ENCODE measurements around the gene SDHAF2.

SDHAF2 gene

DNA sequence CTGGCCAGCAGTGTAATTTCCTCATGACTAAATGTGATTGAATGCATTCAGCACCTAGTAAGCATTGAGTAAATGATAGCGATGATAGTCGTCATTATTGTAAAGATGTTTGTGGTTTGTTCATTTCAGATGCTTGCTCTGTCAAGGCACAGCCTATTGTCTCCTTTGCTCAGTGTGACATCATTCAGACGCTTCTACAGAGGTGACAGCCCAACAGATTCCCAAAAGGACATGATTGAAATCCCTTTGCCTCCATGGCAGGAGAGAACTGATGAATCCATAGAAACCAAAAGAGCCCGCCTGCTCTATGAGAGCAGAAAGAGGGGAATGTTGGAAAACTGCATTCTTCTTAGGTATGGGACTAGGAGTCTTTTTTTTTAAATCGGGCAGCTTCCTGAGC is 7.6 kb downstream of the SDHAF2 start:
- H3K27ac Mint-ChIP-seq = no peak overlapping the region
- H3K4me3 Mint-ChIP-seq = no peak overlapping the region
- H3K4me1 Mint-ChIP-seq = peaks cover 9% of the 10 kb centered on the region
- H3K27me3 Mint-ChIP-seq (ENCODE audit: low read depth) = no peaks in the 10 kb centered on the region
- H3K9me3 Mint-ChIP-seq = no peaks in the 10 kb centered on the region
- H3K36me3 Mint-ChIP-seq (ENCODE audit: low read depth) = peaks cover 64% of the 10 kb centered on the region
- TF ChIP-seq, protein P1, sequence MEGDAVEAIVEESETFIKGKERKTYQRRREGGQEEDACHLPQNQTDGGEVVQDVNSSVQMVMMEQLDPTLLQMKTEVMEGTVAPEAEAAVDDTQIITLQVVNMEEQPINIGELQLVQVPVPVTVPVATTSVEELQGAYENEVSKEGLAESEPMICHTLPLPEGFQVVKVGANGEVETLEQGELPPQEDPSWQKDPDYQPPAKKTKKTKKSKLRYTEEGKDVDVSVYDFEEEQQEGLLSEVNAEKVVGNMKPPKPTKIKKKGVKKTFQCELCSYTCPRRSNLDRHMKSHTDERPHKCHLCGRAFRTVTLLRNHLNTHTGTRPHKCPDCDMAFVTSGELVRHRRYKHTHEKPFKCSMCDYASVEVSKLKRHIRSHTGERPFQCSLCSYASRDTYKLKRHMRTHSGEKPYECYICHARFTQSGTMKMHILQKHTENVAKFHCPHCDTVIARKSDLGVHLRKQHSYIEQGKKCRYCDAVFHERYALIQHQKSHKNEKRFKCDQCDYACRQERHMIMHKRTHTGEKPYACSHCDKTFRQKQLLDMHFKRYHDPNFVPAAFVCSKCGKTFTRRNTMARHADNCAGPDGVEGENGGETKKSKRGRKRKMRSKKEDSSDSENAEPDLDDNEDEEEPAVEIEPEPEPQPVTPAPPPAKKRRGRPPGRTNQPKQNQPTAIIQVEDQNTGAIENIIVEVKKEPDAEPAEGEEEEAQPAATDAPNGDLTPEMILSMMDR (IDR thresholded peaks at IDR 0.05; ENCODE audit: unreplicated experiment in 3 of 3) = no peak

DNA sequence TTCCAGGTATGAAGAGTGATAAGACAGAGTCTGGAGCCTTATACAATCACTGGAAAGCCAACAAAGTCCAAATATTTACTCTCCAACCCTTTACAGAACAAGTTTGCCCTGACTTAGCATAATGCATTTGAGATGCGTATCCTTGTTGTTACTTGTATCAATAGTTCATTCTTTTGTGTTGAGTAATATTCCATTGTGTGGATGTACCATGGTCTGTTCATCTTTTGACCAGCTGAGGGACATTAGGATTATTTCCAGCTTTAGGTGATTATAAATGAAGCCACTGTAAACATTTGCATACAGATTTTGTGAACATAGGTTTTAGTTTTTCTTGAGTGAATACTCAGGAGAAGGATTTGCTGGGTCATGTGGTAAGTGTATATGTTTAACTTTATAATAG is 9.7 kb downstream of the SDHAF2 start:
- Mint-ChIP-seq H3K27me3 (ENCODE audit: low read depth) (no peaks in the 10 kb centered on the region), H3K4me1 (peaks cover 7% of the 10 kb centered on the region), H3K36me3 (ENCODE audit: low read depth) (peaks cover 75% of the 10 kb centered on the region), H3K27ac (no peak overlapping the region), H3K4me3 (no peak overlapping the region), H3K9me3 (peaks cover 4% of the 10 kb centered on the region)
- TF ChIP-seq, protein P1 (IDR thresholded peaks at IDR 0.05; ENCODE audit: unreplicated experiment in 3 of 3) = no peak

DNA sequence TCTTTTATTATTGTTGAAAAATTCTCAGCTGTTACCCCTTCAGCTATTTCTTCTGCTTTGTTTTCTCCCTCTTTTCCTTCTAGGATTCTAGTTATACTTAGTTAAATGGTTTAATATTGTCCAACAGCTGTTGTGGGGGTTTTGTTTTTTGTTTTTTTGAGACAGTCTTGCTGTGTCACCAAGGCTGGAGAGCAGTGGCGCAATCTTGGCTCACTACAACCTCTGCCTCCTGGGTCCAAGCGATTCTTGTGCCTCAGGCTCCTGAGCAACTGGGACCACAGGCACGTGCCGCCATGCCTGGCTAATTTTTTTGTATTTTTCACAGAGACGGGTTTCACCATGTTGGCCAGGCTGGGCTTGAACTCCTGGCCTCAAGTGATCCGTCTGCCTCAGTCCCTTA is 12.7 kb downstream of the SDHAF2 start:
- Mint-ChIP-seq H3K4me1 (peaks cover 23% of the 10 kb centered on the region), H3K27me3 (ENCODE audit: low read depth) (no peaks in the 10 kb centered on the region), H3K9me3 (peaks cover 4% of the 10 kb centered on the region), H3K36me3 (ENCODE audit: low read depth) (peaks cover 75% of the 10 kb centered on the region), H3K27ac (no peak overlapping the region), H3K4me3 (no peak overlapping the region)
- TF ChIP-seq, protein P1 (IDR thresholded peaks at IDR 0.05; ENCODE audit: unreplicated experiment in 3 of 3) = no peak

DNA sequence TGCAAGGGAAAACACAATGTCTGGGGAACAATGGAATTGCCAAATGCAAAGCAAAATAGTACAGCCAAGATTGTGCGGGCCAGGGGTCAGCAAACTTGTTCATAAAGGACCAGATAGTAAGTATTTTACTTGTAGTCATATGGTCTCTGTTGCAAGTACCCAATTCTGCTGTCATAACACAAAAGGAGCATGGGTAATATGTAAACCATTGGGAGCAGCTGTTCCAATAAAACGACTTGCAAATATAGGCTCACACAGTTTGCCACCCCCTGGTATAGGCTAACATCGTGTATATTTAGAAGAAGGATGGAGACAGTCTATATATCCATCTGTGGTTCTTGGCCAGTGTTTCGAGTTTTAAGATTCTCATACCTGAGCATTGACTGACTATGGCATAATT is 15.6 kb downstream of the SDHAF2 start:
- H3K36me3 Mint-ChIP-seq (ENCODE audit: low read depth) = peaks cover 71% of the 10 kb centered on the region
- peaks cover 23% of the 10 kb centered on the region for H3K4me1 Mint-ChIP-seq
- peak overlapping the region; percentile 42 to 58 (median 57) for H3K27ac Mint-ChIP-seq
- H3K4me3 Mint-ChIP-seq = peak overlapping the region in 1 of 3 experiments; percentile 7
- H3K9me3 Mint-ChIP-seq = peaks cover 4% of the 10 kb centered on the region
- TF ChIP-seq, protein P1 (IDR thresholded peaks at IDR 0.05; ENCODE audit: unreplicated experiment in 3 of 3) = no peak
- no peaks in the 10 kb centered on the region for H3K27me3 Mint-ChIP-seq (ENCODE audit: low read depth)

DNA sequence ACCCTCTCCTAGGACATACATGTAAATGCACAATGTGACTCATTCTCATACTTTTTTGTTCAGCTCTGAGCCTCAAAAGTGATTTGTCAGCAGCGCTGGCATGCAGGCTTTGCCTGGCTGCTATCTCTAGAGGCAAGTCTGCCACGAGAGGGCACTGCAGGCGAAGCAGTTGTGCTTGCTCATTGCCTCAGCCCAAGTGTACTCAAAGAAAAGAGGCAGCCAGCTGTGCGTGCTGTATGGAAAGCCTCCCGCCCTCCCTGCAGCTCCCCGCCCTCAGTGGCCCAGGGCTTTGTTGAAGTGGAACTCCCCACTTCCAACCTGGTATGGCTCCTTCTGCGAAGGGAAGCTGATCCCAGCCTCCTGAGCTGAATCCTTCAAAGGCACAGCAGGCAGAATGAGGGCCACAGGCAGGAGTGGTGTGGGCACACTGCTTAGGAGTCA is 16.3 kb downstream of the SDHAF2 start:
- peaks cover 66% of the 10 kb centered on the region for H3K36me3 Mint-ChIP-seq (ENCODE audit: low read depth)
- H3K27me3 Mint-ChIP-seq (ENCODE audit: low read depth) = no peaks in the 10 kb centered on the region
- peaks cover 23% of the 10 kb centered on the region for H3K4me1 Mint-ChIP-seq
- H3K27ac Mint-ChIP-seq = peak overlapping the region; percentile 42 to 58 (median 57)
- no peak overlapping the region for H3K4me3 Mint-ChIP-seq
- H3K9me3 Mint-ChIP-seq = peaks cover 4% of the 10 kb centered on the region
- TF ChIP-seq, protein P1 (IDR thresholded peaks at IDR 0.05; ENCODE audit: unreplicated experiment in 3 of 3) = peak; percentile 87 to 90 (median 88)
